Measurements from ENCODE around the gene NELFB. TPM values are rescaled to one million over a fixed set of nuclear protein-coding genes. Genes with fewer than 3 reads are reported as not detected.

NELFB gene
- total and polyA plus RNA-seq, 4 donors: 4.7 to 24.6 (median 18.1) TPM

GRCh38 chr9:137278721-137279711 lies 23.9 kb downstream of the NELFB start:
- Histone ChIP-seq H3K27ac (ENCODE audit: low read depth in 1 of 2, low read length in 2 of 2) (no peak overlapping the region), H3K9me3 (ENCODE audit: control insufficient read depth in 4 of 4, low read length in 3 of 4) (no peaks in the 10 kb centered on the region), H3K4me3 (ENCODE audit: low read depth in 1 of 3, low read length in 3 of 3) (peak overlapping the region in 1 of 3 donors; percentile 60), H3K27me3 (ENCODE audit: control insufficient read depth in 4 of 4, insufficient read depth in 4 of 4, low read length in 3 of 4) (no peaks in the 10 kb centered on the region), H3K9ac (ENCODE audit: low read depth in 1 of 2, low read length in 2 of 2) (no peak overlapping the region), H3K4me1 (ENCODE audit: control insufficient read depth in 4 of 4, insufficient read depth in 4 of 4, low read length in 3 of 4) (peaks cover 3 to 23% (median 9%) of the 10 kb centered on the region in 4 donors), H3K36me3 (ENCODE audit: control insufficient read depth in 4 of 4, insufficient read depth in 3 of 4, low read depth in 1 of 4, low read length in 3 of 4) (no peaks in the 10 kb centered on the region)
- WGBS: 84% methylated on average over 139 of the region's 139 CpGs
- TF ChIP-seq RAD21 (IDR thresholded peaks at IDR 0.05) (no peak), MAX (IDR thresholded peaks at IDR 0.05) (no peak), FOXA1 (IDR thresholded peaks at IDR 0.05) (no peak), ATF3 (IDR thresholded peaks at IDR 0.05) (no peak), SP1 (IDR thresholded peaks at IDR 0.05) (no peak), NR2F2 (IDR thresholded peaks at IDR 0.05) (no peak), RXRA (IDR thresholded peaks at IDR 0.05) (no peak), CTCF (IDR thresholded peaks at IDR 0.05; ENCODE audit: low read depth, low read length, missing input control) (no peak), YY1 (IDR thresholded peaks at IDR 0.05) (no peak)
- DNase-seq (ENCODE audit: low spot score): no peak

GRCh38 chr9:137279741-137280473 lies 24.8 kb downstream of the NELFB start:
- Histone ChIP-seq H3K4me3 (ENCODE audit: low read depth in 1 of 3, low read length in 3 of 3) (no peak overlapping the region), H3K9ac (ENCODE audit: low read depth in 1 of 2, low read length in 2 of 2) (no peak overlapping the region), H3K36me3 (ENCODE audit: control insufficient read depth in 4 of 4, insufficient read depth in 3 of 4, low read depth in 1 of 4, low read length in 3 of 4) (no peaks in the 10 kb centered on the region), H3K9me3 (ENCODE audit: control insufficient read depth in 4 of 4, low read length in 3 of 4) (no peaks in the 10 kb centered on the region), H3K27ac (ENCODE audit: low read depth in 1 of 2, low read length in 2 of 2) (no peak overlapping the region), H3K27me3 (ENCODE audit: control insufficient read depth in 4 of 4, insufficient read depth in 4 of 4, low read length in 3 of 4) (no peaks in the 10 kb centered on the region), H3K4me1 (ENCODE audit: control insufficient read depth in 4 of 4, insufficient read depth in 4 of 4, low read length in 3 of 4) (peaks cover 2 to 16% (median 5%) of the 10 kb centered on the region in 4 donors)
- 93% methylated on average over 41 of the region's 41 CpGs for WGBS
- DNase-seq (ENCODE audit: low spot score): no peak
- TF ChIP-seq RXRA (IDR thresholded peaks at IDR 0.05): no peak
- TF ChIP-seq TAF1 (conservative IDR thresholded peaks at IDR 0.05): no peak

GRCh38 chr9:137280474-137281344 lies 25.6 kb downstream of the NELFB start:
- H3K9ac ChIP-seq (ENCODE audit: low read depth in 1 of 2, low read length in 2 of 2): no peak overlapping the region
- no peak overlapping the region for H3K4me3 ChIP-seq (ENCODE audit: low read depth in 1 of 3, low read length in 3 of 3)
- peaks cover 2 to 13% (median 5%) of the 10 kb centered on the region in 4 donors for H3K4me1 ChIP-seq (ENCODE audit: control insufficient read depth in 4 of 4, insufficient read depth in 4 of 4, low read length in 3 of 4)
- TF ChIP-seq ZBTB33 (IDR thresholded peaks at IDR 0.05) (no peak), JUND (IDR thresholded peaks at IDR 0.05) (no peak), FOXA2 (IDR thresholded peaks at IDR 0.05) (no peak), GABPA (IDR thresholded peaks at IDR 0.05 in 1 of 2, conservative IDR thresholded peaks at IDR 0.05 in 1 of 2) (no peak), MAX (IDR thresholded peaks at IDR 0.05) (no peak), ATF3 (IDR thresholded peaks at IDR 0.05) (no peak), HNF4A (conservative IDR thresholded peaks at IDR 0.05) (no peak), SP1 (IDR thresholded peaks at IDR 0.05) (no peak), RXRA (IDR thresholded peaks at IDR 0.05) (no peak), EGR1 (IDR thresholded peaks at IDR 0.05; ENCODE audit: low read depth in 2 of 2) (no peak), FOXA1 (IDR thresholded peaks at IDR 0.05) (no peak), TAF1 (conservative IDR thresholded peaks at IDR 0.05) (no peak)

More at GRCh38 chr9:137280474-137281344, 25.6 kb downstream of the NELFB start:
- Histone ChIP-seq H3K36me3 (ENCODE audit: control insufficient read depth in 4 of 4, insufficient read depth in 3 of 4, low read depth in 1 of 4, low read length in 3 of 4) (no peaks in the 10 kb centered on the region), H3K9me3 (ENCODE audit: control insufficient read depth in 4 of 4, low read length in 3 of 4) (no peaks in the 10 kb centered on the region), H3K27ac (ENCODE audit: low read depth in 1 of 2, low read length in 2 of 2) (no peak overlapping the region), H3K27me3 (ENCODE audit: control insufficient read depth in 4 of 4, insufficient read depth in 4 of 4, low read length in 3 of 4) (no peaks in the 10 kb centered on the region)
- WGBS: 57% methylated on average over 85 of the region's 85 CpGs
- DNase-seq (ENCODE audit: low spot score): no peak
